22Rv1 (cell line): ENCODE data around the gene COL23A1.
A peak's percentile ranks its signal among the peaks of the same experiment; 100 is the strongest.

ENCODE experiments used
- H3K27ac ChIP-seq: fragments of 450-650 bp; 2 replicates; pipeline ENCODE4 v1.5.1; 2017
- ZFX ChIP-seq: fragments of 450-650 bp; IDR thresholded peaks from 2 replicates; pipeline ENCODE4 v1.6.1; 2017; ENCODE audit warnings: antibody characterized with exemption, borderline replicate concordance
- TF ChIP-seq, protein P1 (sequence below): fragments of 450-650 bp; IDR thresholded peaks from 2 replicates; pipeline ENCODE4 v1.5.1; 2017; ENCODE audit warnings: mild to moderate bottlenecking

Gene COL23A1

DNA sequence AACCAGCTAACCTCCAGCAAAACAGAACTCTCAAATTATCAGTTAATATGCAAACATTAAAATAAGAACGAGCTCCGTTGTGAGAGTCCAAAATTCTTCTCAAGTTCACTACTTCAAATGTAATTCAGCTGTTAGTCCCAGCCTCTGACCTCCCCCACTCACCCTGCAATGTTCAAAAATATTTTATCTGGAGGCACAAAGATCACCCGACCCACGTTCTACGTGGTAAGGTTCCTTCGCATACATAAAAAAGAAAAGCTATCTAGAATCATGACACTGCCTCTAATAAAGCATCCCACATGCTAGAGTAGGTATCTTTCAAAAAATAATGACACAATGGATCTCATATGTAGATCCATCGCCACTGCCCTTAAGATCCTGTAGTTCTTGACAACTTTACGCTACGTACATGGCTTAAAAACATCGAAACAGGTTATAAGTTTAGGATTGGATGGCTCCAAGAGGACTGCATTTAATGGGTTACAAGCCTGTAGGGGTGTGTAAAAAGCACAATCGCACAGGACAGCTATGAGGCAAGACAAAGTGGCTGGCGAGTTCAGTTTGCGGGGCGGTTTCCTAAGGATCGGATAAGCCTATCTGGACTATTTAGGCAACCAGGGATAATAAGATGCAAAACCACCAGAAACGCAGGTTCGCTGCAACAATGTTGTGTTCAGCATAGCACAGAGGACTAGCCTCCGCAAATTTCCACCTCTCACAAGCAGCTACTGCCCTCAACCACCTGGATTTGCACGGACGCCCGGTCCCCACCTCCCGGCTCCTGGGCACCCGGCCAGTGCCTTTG is 35.7 kb upstream of the COL23A1 start:
- TF ChIP-seq, protein P1, sequence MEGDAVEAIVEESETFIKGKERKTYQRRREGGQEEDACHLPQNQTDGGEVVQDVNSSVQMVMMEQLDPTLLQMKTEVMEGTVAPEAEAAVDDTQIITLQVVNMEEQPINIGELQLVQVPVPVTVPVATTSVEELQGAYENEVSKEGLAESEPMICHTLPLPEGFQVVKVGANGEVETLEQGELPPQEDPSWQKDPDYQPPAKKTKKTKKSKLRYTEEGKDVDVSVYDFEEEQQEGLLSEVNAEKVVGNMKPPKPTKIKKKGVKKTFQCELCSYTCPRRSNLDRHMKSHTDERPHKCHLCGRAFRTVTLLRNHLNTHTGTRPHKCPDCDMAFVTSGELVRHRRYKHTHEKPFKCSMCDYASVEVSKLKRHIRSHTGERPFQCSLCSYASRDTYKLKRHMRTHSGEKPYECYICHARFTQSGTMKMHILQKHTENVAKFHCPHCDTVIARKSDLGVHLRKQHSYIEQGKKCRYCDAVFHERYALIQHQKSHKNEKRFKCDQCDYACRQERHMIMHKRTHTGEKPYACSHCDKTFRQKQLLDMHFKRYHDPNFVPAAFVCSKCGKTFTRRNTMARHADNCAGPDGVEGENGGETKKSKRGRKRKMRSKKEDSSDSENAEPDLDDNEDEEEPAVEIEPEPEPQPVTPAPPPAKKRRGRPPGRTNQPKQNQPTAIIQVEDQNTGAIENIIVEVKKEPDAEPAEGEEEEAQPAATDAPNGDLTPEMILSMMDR = no peak
- TF ChIP-seq ZFX = no peak
- H3K27ac ChIP-seq = peak overlapping the region; percentile 64

DNA sequence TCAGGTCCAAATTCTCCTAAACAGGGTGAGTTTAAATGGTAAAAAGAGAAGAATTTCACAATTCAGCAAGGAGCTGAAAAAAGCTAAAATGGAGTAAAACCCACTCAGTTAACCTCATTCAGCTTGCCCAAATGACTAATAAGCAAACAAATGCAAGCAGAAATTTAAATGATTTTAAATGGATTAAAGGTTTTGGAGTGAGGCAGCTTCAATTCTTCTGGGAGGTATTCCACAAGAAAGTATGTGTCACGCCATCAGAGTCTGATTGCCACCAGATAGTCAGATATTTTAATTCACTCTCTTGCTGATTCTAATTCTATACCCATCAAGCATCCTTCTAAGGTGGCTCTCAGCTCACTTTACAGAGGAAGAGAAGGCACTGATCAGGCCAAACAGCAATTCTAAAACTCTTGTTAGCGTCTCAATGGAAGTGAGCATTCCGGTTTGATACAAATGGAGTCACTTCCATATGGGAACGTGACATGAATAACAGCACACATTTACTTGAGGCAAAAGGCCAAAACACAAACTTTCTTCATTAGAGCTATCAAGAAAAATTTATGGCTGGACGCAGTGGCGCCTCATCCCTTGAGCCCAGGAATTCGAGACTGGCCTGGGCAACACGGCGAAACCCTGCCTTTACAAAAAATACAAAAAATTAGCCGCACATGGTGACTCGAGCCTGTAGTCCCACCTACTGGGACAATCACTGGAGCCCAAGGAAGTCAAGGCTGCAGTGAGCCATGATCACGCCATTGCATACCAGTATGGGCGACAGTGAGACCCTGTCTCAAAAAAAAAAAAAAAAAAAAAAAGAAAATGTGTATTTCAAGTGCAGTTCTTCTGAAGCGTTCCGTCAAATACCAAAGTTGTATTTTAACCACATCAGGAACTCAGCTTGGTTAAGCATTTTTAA is 34.7 kb upstream of the COL23A1 start:
- H3K27ac ChIP-seq = no peak overlapping the region
- no peak for TF ChIP-seq ZFX
- TF ChIP-seq, protein P1 = no peak

DNA sequence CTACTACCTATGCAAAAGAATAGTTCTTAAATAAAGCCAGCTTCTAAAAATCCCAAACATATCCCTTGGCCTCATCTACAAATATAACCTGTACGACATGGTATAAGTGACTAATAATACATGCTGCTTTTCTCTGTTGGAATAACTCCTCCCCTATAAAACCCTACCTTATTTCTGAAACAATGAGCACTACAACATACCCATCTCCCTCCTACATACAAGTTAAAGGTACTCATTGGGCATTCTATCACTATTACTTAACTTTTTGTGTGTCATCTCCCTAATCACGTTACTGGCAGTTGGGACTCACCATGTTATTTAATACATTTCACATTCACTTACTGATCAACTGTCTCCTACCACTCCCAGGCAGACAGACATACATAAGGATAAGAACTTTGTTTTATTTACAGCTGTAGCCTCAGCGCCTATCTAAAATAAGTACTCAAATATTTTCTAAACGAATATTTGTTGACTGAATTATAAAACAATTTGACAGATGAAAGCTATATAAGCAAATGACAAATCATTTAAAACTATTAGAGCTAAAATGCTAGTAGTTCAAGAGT is 32.6 kb upstream of the COL23A1 start:
- TF ChIP-seq ZFX = no peak
- TF ChIP-seq, protein P1 = no peak
- H3K27ac ChIP-seq = no peak overlapping the region

DNA sequence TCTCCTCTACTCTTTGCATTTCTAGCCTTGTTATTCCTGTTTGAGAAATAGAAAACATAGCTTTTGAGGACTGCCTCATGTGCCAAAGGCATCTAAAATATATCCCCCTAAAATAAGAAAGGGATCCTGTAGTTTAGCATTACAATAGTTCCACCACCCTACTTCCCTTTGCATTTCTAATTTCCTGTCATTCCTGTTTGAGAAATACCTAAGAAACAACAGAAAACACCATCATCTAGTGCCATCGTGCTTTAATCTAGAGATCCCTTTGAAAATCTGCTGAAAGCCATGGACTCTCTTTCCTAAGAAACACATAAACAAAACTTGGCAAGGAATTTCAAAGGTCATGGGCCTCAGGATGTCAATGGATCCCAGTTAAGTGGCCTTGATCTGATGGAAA is 29.2 kb upstream of the COL23A1 start:
- no peak overlapping the region for H3K27ac ChIP-seq
- no peak for TF ChIP-seq ZFX
- TF ChIP-seq, protein P1 = no peak

DNA sequence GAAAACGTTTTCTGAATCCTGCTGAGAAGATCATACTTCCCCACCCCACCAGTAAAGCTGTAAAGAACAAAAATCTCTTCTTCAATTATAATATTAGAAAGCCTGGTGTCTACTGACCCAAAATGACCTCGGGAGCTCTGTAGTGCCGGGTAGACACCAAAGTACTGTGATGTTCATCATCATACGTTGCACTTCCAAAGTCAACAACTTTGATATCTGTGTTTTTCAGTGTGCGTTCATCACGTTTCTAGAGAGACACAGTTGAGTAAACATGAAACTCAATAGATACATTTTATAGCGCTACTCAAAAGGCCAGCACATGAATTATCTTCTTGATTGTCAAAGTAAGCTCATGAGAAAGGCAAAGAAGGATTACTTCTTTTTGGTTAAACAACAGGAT is 22.1 kb upstream of the COL23A1 start:
- no peak for TF ChIP-seq ZFX
- TF ChIP-seq, protein P1 = no peak
- no peak overlapping the region for H3K27ac ChIP-seq

DNA sequence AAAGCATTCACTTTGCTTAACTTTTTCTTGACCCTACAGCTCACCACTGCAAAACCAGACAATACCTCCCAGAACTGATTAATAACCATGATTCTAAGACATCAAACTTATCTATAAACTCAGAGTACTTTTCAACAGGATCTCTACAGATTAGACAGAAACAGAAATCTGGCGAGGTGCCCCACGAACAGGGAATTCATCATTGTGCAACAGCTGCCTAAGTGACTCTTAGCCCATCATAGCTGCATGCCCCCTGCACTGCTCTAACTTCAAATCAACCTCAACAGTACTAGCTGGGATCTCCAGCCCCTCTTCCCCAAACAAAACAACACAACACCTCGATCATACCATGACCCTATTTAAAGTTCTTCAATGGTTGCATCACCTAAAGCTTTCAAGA is 16.1 kb upstream of the COL23A1 start:
- no peak overlapping the region for H3K27ac ChIP-seq
- TF ChIP-seq, protein P1 = no peak
- TF ChIP-seq ZFX = no peak
